ENCODE data around the gene FOXE3.
A peak's percentile ranks its signal among the peaks of the same experiment; 100 is the strongest.

FOXE3 gene

GRCh38 chr1:47415728-47416318 is at the start of gene FOXE3:
Gene FOXE3, plus strand, starts transcription at chr1:47416285. Its CDS starts 31 bp downstream, at chr1:47416316.
- no peak for DNase-seq

GRCh38 chr1:47367651-47368050 is 48.4 kb upstream of the FOXE3 start:
- no peak for DNase-seq

GRCh38 chr1:47371016-47371517 is 45.0 kb upstream of the FOXE3 start:
- DNase-seq: no peak

- DNase-seq: no peak
These were observed 41.6 kb upstream of the FOXE3 start for GRCh38 chr1:47374501-47374900.

- no peak for DNase-seq
These were observed 37.9 kb upstream of the FOXE3 start for GRCh38 chr1:47378147-47378546.

- no peak for DNase-seq
These were observed 35.4 kb upstream of the FOXE3 start for GRCh38 chr1:47380699-47381098.

GRCh38 chr1:47382399-47382983 is 33.6 kb upstream of the FOXE3 start:
- no peak for DNase-seq

- no peak for DNase-seq
These were observed 32.0 kb upstream of the FOXE3 start for GRCh38 chr1:47384083-47384482.

- no peak for DNase-seq
These were observed 31.1 kb upstream of the FOXE3 start for GRCh38 chr1:47385020-47385419.

GRCh38 chr1:47386268-47386667 is 29.8 kb upstream of the FOXE3 start:
- no peak for DNase-seq

GRCh38 chr1:47388030-47388890 is 27.8 kb upstream of the FOXE3 start:
- no peak for DNase-seq

- peak; percentile 54 for DNase-seq
These were observed 27.2 kb upstream of the FOXE3 start for GRCh38 chr1:47388891-47389238.

GRCh38 chr1:47389731-47390130 is 26.4 kb upstream of the FOXE3 start:
- no peak for DNase-seq

GRCh38 chr1:47390843-47391242 is 25.2 kb upstream of the FOXE3 start:
- DNase-seq: no peak

GRCh38 chr1:47393141-47393540 is 22.9 kb upstream of the FOXE3 start:
- DNase-seq: peak; percentile 12

- DNase-seq: no peak
These were observed 20.7 kb upstream of the FOXE3 start for GRCh38 chr1:47395433-47395832.

GRCh38 chr1:47396671-47397196 is 19.4 kb upstream of the FOXE3 start:
- DNase-seq: no peak

GRCh38 chr1:47399138-47399845 is 16.8 kb upstream of the FOXE3 start:
- no peak for DNase-seq

- DNase-seq: no peak
These were observed 16.3 kb upstream of the FOXE3 start for GRCh38 chr1:47399846-47400155.

- DNase-seq: no peak
These were observed 14.3 kb upstream of the FOXE3 start for GRCh38 chr1:47401761-47402160.

- no peak for DNase-seq
These were observed 13.5 kb upstream of the FOXE3 start for GRCh38 chr1:47402591-47402990.

- no peak for DNase-seq
These were observed 12.7 kb upstream of the FOXE3 start for GRCh38 chr1:47403321-47403910.

GRCh38 chr1:47405697-47406096 is 10.4 kb upstream of the FOXE3 start:
- DNase-seq: no peak

Measured in HCEC 1CT (cell line).